22Rv1 (cell line): Measurements from ENCODE around the gene ACHE.

ENCODE experiments used
- ZFX ChIP-seq: fragments of 450-650 bp; IDR thresholded peaks from 2 replicates; pipeline ENCODE4 v1.6.1; 2017; ENCODE audit warnings: antibody characterized with exemption, borderline replicate concordance
- TF ChIP-seq, protein P1 (sequence below): fragments of 450-650 bp; IDR thresholded peaks from 2 replicates; pipeline ENCODE4 v1.5.1; 2017; ENCODE audit warnings: mild to moderate bottlenecking

DNA sequence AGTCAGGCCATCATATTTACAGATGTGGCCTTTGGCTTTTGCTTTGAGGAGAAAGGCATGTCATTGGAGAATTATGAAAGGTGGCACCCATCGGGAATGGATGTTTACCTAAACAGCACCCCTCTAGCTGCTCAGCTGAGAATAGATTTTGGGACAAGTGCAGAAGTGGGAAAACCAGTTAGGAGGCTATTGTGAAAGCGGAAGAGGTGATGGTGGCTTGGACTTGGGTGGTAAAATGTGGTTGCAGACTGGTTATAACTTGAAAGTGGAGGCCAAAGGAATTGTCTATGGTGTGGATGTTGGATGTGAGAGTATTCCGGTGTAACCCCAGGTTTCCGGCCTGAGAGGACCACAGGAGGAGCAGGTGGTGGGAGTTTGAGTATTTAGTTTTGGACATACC lies 48.3 kb downstream of the ACHE start:
- TF ChIP-seq, protein P1, sequence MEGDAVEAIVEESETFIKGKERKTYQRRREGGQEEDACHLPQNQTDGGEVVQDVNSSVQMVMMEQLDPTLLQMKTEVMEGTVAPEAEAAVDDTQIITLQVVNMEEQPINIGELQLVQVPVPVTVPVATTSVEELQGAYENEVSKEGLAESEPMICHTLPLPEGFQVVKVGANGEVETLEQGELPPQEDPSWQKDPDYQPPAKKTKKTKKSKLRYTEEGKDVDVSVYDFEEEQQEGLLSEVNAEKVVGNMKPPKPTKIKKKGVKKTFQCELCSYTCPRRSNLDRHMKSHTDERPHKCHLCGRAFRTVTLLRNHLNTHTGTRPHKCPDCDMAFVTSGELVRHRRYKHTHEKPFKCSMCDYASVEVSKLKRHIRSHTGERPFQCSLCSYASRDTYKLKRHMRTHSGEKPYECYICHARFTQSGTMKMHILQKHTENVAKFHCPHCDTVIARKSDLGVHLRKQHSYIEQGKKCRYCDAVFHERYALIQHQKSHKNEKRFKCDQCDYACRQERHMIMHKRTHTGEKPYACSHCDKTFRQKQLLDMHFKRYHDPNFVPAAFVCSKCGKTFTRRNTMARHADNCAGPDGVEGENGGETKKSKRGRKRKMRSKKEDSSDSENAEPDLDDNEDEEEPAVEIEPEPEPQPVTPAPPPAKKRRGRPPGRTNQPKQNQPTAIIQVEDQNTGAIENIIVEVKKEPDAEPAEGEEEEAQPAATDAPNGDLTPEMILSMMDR = no peak
- no peak for TF ChIP-seq ZFX
